ENCODE measurements around the gene PPP1R11. TPM values are rescaled to one million over a fixed set of nuclear protein-coding genes. Genes with fewer than 3 reads are reported as not detected.
"Not testable (repeated sequence)": the region's sequence is repeated elsewhere in the genome, so short reads cannot be mapped to it uniquely, and the experiment has no call there.

Gene PPP1R11
- total RNA-seq, 1 experiment from 2014 or later: 49.5 TPM

DNA sequence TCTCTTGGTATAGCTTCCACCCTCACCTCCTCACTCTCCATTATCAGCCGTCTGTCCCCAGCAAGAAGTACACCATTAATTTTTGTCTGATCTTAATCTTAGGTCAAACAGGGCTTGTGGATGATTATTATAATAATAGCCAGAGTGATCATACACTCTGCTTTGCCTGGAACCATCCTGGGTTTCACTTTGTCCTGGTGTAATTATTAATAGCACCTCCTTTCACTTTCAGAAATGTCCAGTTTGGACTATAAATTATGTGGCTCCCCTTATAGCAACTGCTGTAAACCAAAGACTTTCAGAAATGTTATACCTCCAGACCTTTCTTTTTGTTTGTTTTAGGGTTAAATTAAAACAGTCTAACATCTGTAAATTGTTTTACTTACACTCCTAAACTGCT lies 46.8 kb downstream of the PPP1R11 start:
- ATAC-seq: no peak
- CTCF ChIA-PET: interaction anchor here (0.6 kb wide), 1 partner anchor 148 kb away, joined by 10 read pairs; no protein-coding TSS in a partner anchor
- no peak overlapping the region for H3K27ac ChIP-seq (ENCODE audit: low read length)

DNA sequence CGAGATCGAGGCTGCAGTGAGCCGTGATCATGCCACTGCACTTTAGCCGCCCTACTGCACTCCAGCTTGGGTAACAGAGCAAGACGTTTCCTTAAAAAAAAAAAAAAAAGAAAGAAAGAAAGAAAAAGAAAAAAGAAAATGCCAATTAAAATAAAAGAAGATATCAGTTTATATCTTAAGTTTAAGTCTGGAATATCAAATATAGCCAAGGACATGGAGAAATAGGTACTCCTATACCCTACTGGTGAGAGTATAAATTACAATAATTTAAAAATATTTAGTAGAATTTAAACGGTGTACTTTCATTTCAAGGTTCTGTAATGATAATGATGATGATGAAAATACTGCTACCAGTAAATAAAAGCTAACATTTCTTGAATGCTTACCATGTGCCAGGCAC lies 49.7 kb downstream of the PPP1R11 start:
- Histone ChIP-seq H3K4me1 (ENCODE audit: insufficient read depth, low read length) (peaks cover 17% of the 10 kb centered on the region), H3K27me3 (ENCODE audit: low read length) (no peaks in the 10 kb centered on the region), H3K79me2 (ENCODE audit: low read length) (no peaks in the 10 kb centered on the region), H3K4me2 (ENCODE audit: low read length) (no peak overlapping the region), H3K9ac (ENCODE audit: low read length) (no peak overlapping the region), H2AFZ (ENCODE audit: low read length) (no peak overlapping the region), H3K9me3 (ENCODE audit: low read length) (no peaks in the 10 kb centered on the region), H3K36me3 (ENCODE audit: low read depth, low read length) (no peaks in the 10 kb centered on the region), H3K4me3 (ENCODE audit: low read length) (no peak overlapping the region), H3F3A (ENCODE audit: low read length, unreplicated experiment) (no peaks in the 10 kb centered on the region), H4K20me1 (ENCODE audit: low read length) (no peaks in the 10 kb centered on the region), H3K9me2 (replicated peaks; ENCODE audit: low read length) (no peaks in the 10 kb centered on the region), H3K27ac (ENCODE audit: low read length) (no peak overlapping the region)
- intact Hi-C loops (cut with micrococcal nuclease): no loop called here
- CTCF ChIA-PET: no interaction called here
- DNase-seq (no peak), ATAC-seq (no peak)
- no TSS peak for BruUV-seq (replicated peaks)
- POLR2A ChIA-PET (ENCODE audit: unreplicated experiment): no interaction called here
- TF ChIP-seq, protein P1, sequence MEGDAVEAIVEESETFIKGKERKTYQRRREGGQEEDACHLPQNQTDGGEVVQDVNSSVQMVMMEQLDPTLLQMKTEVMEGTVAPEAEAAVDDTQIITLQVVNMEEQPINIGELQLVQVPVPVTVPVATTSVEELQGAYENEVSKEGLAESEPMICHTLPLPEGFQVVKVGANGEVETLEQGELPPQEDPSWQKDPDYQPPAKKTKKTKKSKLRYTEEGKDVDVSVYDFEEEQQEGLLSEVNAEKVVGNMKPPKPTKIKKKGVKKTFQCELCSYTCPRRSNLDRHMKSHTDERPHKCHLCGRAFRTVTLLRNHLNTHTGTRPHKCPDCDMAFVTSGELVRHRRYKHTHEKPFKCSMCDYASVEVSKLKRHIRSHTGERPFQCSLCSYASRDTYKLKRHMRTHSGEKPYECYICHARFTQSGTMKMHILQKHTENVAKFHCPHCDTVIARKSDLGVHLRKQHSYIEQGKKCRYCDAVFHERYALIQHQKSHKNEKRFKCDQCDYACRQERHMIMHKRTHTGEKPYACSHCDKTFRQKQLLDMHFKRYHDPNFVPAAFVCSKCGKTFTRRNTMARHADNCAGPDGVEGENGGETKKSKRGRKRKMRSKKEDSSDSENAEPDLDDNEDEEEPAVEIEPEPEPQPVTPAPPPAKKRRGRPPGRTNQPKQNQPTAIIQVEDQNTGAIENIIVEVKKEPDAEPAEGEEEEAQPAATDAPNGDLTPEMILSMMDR (conservative IDR thresholded peaks at IDR 0.05; ENCODE audit: low read depth, low read length): no peak; the same call in 1 of the 2 replicates
- TF ChIP-seq EZH2 (IDR thresholded peaks at IDR 0.05; ENCODE audit: low read length, unreplicated experiment): no peak
- TF ChIP-seq EZH2phosphoT487 (IDR thresholded peaks at IDR 0.05; ENCODE audit: borderline replicate concordance, low read length): no peak

More for the DNA sequence above, 46.8 kb downstream of the PPP1R11 start:
- Histone ChIP-seq H3K27me3 (ENCODE audit: low read length) (no peaks in the 10 kb centered on the region), H3K9me3 (ENCODE audit: low read length) (no peaks in the 10 kb centered on the region), H3K9me2 (replicated peaks; ENCODE audit: low read length) (no peaks in the 10 kb centered on the region), H3K4me2 (ENCODE audit: low read length) (no peak overlapping the region), H3K4me3 (ENCODE audit: low read length) (no peak overlapping the region), H4K20me1 (ENCODE audit: low read length) (no peaks in the 10 kb centered on the region), H3F3A (ENCODE audit: low read length, unreplicated experiment) (no peaks in the 10 kb centered on the region), H3K4me1 (ENCODE audit: insufficient read depth, low read length) (peaks cover 8% of the 10 kb centered on the region; the same call in 1 of the 2 replicates), H3K36me3 (ENCODE audit: low read depth, low read length) (no peaks in the 10 kb centered on the region), H3K9ac (ENCODE audit: low read length) (no peak overlapping the region), H2AFZ (ENCODE audit: low read length) (no peak overlapping the region), H3K79me2 (ENCODE audit: low read length) (no peaks in the 10 kb centered on the region)
- intact Hi-C loops (cut with micrococcal nuclease): no loop called here
- no peak for TF ChIP-seq EZH2 (IDR thresholded peaks at IDR 0.05; ENCODE audit: low read length, unreplicated experiment)
- TF ChIP-seq, protein P1 (conservative IDR thresholded peaks at IDR 0.05; ENCODE audit: low read depth, low read length): no peak
- TF ChIP-seq EZH2phosphoT487 (IDR thresholded peaks at IDR 0.05; ENCODE audit: borderline replicate concordance, low read length): no peak
- BruUV-seq (replicated peaks): no TSS peak
- DNase-seq: no peak
- POLR2A ChIA-PET (ENCODE audit: unreplicated experiment): no interaction called here

DNA sequence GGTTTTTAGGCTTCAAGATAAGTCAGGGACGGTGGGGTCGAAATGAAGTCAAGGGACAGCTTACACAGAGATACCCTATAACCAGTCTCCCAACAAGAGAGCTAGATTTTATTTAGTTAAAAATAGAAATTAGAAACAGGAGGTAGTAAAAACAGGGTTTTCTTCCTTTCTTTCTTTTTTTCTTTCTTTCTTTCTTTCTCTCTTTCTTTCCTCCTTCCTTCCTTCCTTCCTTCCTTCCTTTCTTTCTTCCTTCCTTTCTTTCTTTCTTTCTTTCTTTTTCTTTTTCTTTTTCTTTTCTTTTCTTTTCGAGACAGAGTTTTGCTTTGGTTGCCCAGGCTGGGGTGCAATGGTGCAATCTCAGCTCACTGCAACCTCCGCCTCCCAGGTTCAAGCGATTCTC lies 51.7 kb downstream of the PPP1R11 start:
- H3K4me3 ChIP-seq (ENCODE audit: low read length); H3K79me2 ChIP-seq (ENCODE audit: low read length); POLR2A ChIA-PET (ENCODE audit: unreplicated experiment); DNase-seq; H3K9me3 ChIP-seq (ENCODE audit: low read length); H4K20me1 ChIP-seq (ENCODE audit: low read length); intact Hi-C loops (cut with micrococcal nuclease); BruUV-seq (replicated peaks); H3K36me3 ChIP-seq (ENCODE audit: low read depth, low read length); H3K27me3 ChIP-seq (ENCODE audit: low read length); ATAC-seq; CTCF ChIA-PET; H3K9ac ChIP-seq (ENCODE audit: low read length); H2AFZ ChIP-seq (ENCODE audit: low read length); H3K27ac ChIP-seq (ENCODE audit: low read length); H3K9me2 ChIP-seq (replicated peaks; ENCODE audit: low read length); H3F3A ChIP-seq (ENCODE audit: low read length, unreplicated experiment); H3K4me2 ChIP-seq (ENCODE audit: low read length): not testable (repeated sequence)
- peaks cover 16% of the 10 kb centered on the region for H3K4me1 ChIP-seq (ENCODE audit: insufficient read depth, low read length)

Other genes with a start within 250 kb of the PPP1R11 start
- gene HLA-G, start 239.4 kb upstream of the PPP1R11 start, total RNA-seq (2014; rRNA removed): not detected in 2 replicates
- gene HLA-A, start 124.7 kb upstream of the PPP1R11 start, total RNA-seq (2014; rRNA removed): 426 and 435 TPM in 2 replicates
- 26.3 and 40.0 TPM in 2 replicates for gene POLR1H, start 5.9 kb upstream of the PPP1R11 start, total RNA-seq (2014; rRNA removed)
- gene RNF39, start 8.6 kb downstream of the PPP1R11 start, total RNA-seq (2014; rRNA removed): 2.0 and 4.2 TPM in 2 replicates
- gene TRIM31, start 45.9 kb downstream of the PPP1R11 start, total RNA-seq (2014; rRNA removed): 0.11 and 0.52 TPM in 2 replicates
- not detected in 2 replicates for gene TRIM40, start 68.9 kb downstream of the PPP1R11 start, total RNA-seq (2014; rRNA removed)
- gene TRIM10, start 94.0 kb downstream of the PPP1R11 start, total RNA-seq (2014; rRNA removed): not detected in 2 replicates
- not detected in 2 replicates for gene TRIM15, start 96.3 kb downstream of the PPP1R11 start, total RNA-seq (2014; rRNA removed)
- 48.1 and 56.0 TPM in 2 replicates for gene TRIM26, start 146.2 kb downstream of the PPP1R11 start, total RNA-seq (2014; rRNA removed)

All from PC-3 (cell line).